Astrocyte (in vitro differentiated cells and primary cell): ENCODE measurements around the gene TAF4. TPM values are rescaled to one million over a fixed set of nuclear protein-coding genes. Genes with fewer than 3 reads are reported as not detected.

ENCODE experiments used
- DNase-seq: peaks from one replicate; pipeline ENCODE4 v3.0.0-alpha.2; 2010; ENCODE audit warnings: low read depth
- FAIRE-seq: peaks from 2 replicates; lab custom pipeline; 2011; peaks lifted over from hg19 to GRCh38; lab: Jason Lieb, UNC
- H2AFZ ChIP-seq: 2 replicates; pipeline ENCODE4 v1.6.0; 2012; ENCODE audit warnings: low read depth, low read length, inconsistent platforms
- H3K27ac ChIP-seq: 2 replicates; pipeline ENCODE4 v1.5.1; 2011; ENCODE audit warnings: low read depth, low read length, inconsistent platforms
- H3K27me3 ChIP-seq: 2 replicates; pipeline ENCODE4 v1.6.0; 2011; ENCODE audit warnings: low read length, inconsistent platforms; ENCODE audit not compliant: insufficient read depth
- H3K36me3 ChIP-seq: 2 replicates; pipeline ENCODE4 v1.5.1; 2011; ENCODE audit warnings: low read length, inconsistent platforms; ENCODE audit not compliant: insufficient read depth
- H3K4me1 ChIP-seq: 2 replicates; pipeline ENCODE4 v1.5.1; 2011; ENCODE audit warnings: low read length, inconsistent platforms; ENCODE audit not compliant: insufficient read depth
- H3K4me2 ChIP-seq: 2 replicates; pipeline ENCODE4 v1.6.0; 2012; ENCODE audit warnings: low read length, inconsistent platforms
- H3K4me3 ChIP-seq: 2 replicates; pipeline ENCODE4 v1.5.1; 2011; ENCODE audit warnings: low read depth, mild to moderate bottlenecking, low read length, inconsistent platforms; ENCODE audit not compliant: insufficient read depth
- H3K79me2 ChIP-seq: 2 replicates; pipeline ENCODE4 v1.6.0; 2012; ENCODE audit warnings: mild to moderate bottlenecking, low read length, inconsistent platforms; ENCODE audit not compliant: insufficient read depth
- H3K9ac ChIP-seq: 2 replicates; pipeline ENCODE4 v1.6.0; 2012; ENCODE audit warnings: mild to moderate bottlenecking, low read length, inconsistent platforms
- H3K9me3 ChIP-seq: 2 replicates; pipeline ENCODE4 v1.5.1; 2012; ENCODE audit warnings: low read depth, mild to moderate bottlenecking, low read length, inconsistent platforms; ENCODE audit not compliant: insufficient read depth
- H4K20me1 ChIP-seq: 2 replicates; pipeline ENCODE4 v1.6.0; 2012; ENCODE audit warnings: low read length, inconsistent platforms; ENCODE audit not compliant: insufficient read depth
- H3K27ac Mint-ChIP-seq: one replicate; pipeline ENCODE4 v1.8.0; 2021; ENCODE audit warnings: mild to moderate bottlenecking, mixed read lengths; ENCODE audit not compliant: unreplicated experiment
- H3K27me3 Mint-ChIP-seq: one replicate; pipeline ENCODE4 v1.8.0; 2021; ENCODE audit warnings: low read depth, mixed read lengths; ENCODE audit not compliant: unreplicated experiment
- H3K36me3 Mint-ChIP-seq: one replicate; pipeline ENCODE4 v1.8.0; 2021; ENCODE audit warnings: low read depth, mixed read lengths; ENCODE audit not compliant: unreplicated experiment
- H3K4me1 Mint-ChIP-seq: one replicate; pipeline ENCODE4 v1.8.0; 2021; ENCODE audit warnings: low read depth, mixed read lengths; ENCODE audit not compliant: unreplicated experiment
- H3K4me3 Mint-ChIP-seq: one replicate; pipeline ENCODE4 v1.8.0; 2021; ENCODE audit warnings: mild to moderate bottlenecking, moderate library complexity, mixed read lengths; ENCODE audit not compliant: unreplicated experiment
- H3K9me3 Mint-ChIP-seq: one replicate; pipeline ENCODE4 v1.8.0; 2021; ENCODE audit warnings: mild to moderate bottlenecking, mixed read lengths; ENCODE audit not compliant: unreplicated experiment
- EZH2 ChIP-seq: IDR thresholded peaks from 2 replicates; pipeline ENCODE4 v1.6.1; 2012; ENCODE audit warnings: mild to moderate bottlenecking, low read length, inconsistent platforms; ENCODE audit not compliant: insufficient read depth
- total RNA-seq: library from RNA; stranded (reverse); gene quantifications from 2 replicates; pipeline ENCODE4 v1.2.1, GENCODE V29; 2021
- TF ChIP-seq, protein P1 (sequence below): IDR thresholded peaks from 2 replicates; pipeline ENCODE4 v1.5.1; 2011; ENCODE audit warnings: low read depth, mild to moderate bottlenecking, inconsistent platforms, low read length, moderate library complexity; ENCODE audit not compliant: insufficient read depth

The TAF4 gene
- total RNA-seq, 1 donor from 2014 or later: 11.8 TPM

DNA sequence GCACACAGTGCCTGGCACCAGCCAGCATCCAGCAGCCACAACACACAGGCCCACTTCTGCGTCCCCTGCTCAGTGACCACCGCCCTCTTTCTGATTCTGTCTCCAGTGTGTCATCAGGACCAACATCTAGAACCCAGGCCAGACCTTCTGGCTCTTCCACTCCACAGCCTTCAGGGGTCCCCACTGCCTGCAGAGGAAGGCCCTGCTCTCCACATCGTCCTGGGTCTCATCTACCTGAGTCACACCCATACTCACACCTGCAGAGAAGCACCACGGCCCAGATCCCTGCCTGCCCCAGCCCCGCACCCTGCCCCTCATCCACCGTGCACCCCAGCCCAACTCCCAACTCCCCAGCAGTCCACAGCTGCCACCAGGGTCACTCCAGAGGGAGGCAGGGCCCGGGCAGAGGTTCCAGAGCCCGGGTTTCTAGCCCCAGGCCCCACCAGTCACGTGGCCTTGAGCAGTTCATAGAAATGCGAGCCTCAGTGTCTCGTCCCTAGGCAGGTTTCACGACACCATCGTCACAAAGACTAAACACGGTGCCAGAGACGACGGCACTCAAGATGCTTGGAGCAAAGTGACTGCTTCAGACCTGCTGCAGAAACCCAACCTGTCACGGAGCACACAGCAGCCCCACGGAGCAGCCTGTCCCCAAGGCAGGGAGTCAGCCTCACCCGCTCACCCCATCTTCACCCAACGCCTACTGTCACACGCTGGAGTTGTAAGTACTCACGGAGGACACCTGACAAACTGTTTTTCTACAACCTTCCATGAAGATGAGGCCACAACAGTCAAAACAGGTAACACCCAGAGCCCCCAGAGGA, 16.1 kb downstream of the TAF4 start:
- no peaks in the 10 kb centered on the region for H3K9me3 ChIP-seq
- Mint-ChIP-seq H3K27me3 (no peaks in the 10 kb centered on the region), H3K36me3 (peaks cover 2% of the 10 kb centered on the region), H3K9me3 (no peaks in the 10 kb centered on the region), H3K27ac (no peak overlapping the region), H3K4me1 (peaks cover 7% of the 10 kb centered on the region), H3K4me3 (no peak overlapping the region)
- no peak overlapping the region for H3K9ac ChIP-seq
- H4K20me1 ChIP-seq: peaks cover 98% of the 10 kb centered on the region
- no peaks in the 10 kb centered on the region for H3K27me3 ChIP-seq
- no peak for FAIRE-seq
- no peak overlapping the region for H3K4me2 ChIP-seq
- H3K36me3 ChIP-seq: no peaks in the 10 kb centered on the region
- no peak overlapping the region for H2AFZ ChIP-seq
- no peak overlapping the region for H3K4me3 ChIP-seq
- TF ChIP-seq, protein P1, sequence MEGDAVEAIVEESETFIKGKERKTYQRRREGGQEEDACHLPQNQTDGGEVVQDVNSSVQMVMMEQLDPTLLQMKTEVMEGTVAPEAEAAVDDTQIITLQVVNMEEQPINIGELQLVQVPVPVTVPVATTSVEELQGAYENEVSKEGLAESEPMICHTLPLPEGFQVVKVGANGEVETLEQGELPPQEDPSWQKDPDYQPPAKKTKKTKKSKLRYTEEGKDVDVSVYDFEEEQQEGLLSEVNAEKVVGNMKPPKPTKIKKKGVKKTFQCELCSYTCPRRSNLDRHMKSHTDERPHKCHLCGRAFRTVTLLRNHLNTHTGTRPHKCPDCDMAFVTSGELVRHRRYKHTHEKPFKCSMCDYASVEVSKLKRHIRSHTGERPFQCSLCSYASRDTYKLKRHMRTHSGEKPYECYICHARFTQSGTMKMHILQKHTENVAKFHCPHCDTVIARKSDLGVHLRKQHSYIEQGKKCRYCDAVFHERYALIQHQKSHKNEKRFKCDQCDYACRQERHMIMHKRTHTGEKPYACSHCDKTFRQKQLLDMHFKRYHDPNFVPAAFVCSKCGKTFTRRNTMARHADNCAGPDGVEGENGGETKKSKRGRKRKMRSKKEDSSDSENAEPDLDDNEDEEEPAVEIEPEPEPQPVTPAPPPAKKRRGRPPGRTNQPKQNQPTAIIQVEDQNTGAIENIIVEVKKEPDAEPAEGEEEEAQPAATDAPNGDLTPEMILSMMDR: no peak
- no peak for TF ChIP-seq EZH2
- no peak overlapping the region for H3K27ac ChIP-seq
- H3K79me2 ChIP-seq: peaks cover 96% of the 10 kb centered on the region
- no peak for DNase-seq
- no peaks in the 10 kb centered on the region for H3K4me1 ChIP-seq

DNA sequence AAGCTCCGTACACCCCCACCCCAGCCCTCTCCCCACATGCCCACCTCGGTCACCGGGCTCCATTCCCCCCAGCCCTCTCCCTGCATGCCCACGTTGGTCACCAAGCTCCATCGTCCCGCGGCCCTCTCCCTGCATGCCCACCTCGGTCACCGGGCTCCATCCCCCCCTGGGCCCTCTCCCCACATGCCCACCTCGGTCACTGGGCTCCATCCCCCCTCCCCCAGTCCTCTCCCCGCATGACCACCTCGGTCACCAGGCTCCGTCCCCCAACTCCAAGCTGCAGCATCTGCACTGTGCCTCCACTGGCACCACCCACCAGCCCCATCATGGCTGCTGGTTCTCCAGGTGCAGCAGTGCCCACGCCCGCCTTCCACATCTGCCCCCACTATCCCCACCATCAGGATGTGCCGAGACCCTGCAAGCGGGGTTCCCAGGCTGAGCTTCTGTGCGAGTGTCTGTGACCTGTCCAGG, 16.8 kb downstream of the TAF4 start:
- Histone ChIP-seq H3K4me1 (no peaks in the 10 kb centered on the region), H3K4me3 (no peak overlapping the region), H3K9ac (no peak overlapping the region), H3K27me3 (no peaks in the 10 kb centered on the region), H3K9me3 (no peaks in the 10 kb centered on the region), H3K27ac (no peak overlapping the region), H3K36me3 (no peaks in the 10 kb centered on the region), H3K79me2 (peaks cover 96% of the 10 kb centered on the region), H4K20me1 (peaks cover 96% of the 10 kb centered on the region), H3K4me2 (no peak overlapping the region), H2AFZ (no peak overlapping the region)
- DNase-seq (no peak), FAIRE-seq (no peak)
- H3K36me3 Mint-ChIP-seq: no peaks in the 10 kb centered on the region
- H3K9me3 Mint-ChIP-seq: no peaks in the 10 kb centered on the region
- peaks cover 5% of the 10 kb centered on the region for H3K4me1 Mint-ChIP-seq
- no peak overlapping the region for H3K27ac Mint-ChIP-seq
- H3K27me3 Mint-ChIP-seq: no peaks in the 10 kb centered on the region
- TF ChIP-seq, protein P1: no peak
- TF ChIP-seq EZH2: no peak
- no peak overlapping the region for H3K4me3 Mint-ChIP-seq

DNA sequence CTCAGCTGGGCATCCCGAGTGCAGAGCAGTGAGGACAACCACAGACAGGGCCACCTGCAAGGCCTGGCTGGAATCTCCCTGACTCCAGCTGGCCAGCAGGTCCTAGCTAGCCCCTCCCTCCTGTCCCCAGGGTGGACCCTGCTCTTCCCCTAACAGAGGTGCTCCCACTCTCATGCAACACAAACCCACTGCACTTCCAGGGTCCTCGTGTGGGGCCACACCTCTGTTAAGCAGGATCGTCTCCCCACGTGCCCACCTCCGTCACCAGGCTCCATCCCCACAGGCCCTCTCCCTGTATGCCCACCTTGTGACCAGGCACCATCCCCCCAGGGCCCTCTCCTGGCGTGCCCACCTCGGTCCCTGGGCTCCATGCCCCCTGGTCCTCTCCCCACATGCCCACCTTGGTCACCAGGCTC, 17.3 kb downstream of the TAF4 start:
- DNase-seq: no peak
- Histone ChIP-seq H3K4me1 (no peaks in the 10 kb centered on the region), H3K4me3 (no peak overlapping the region), H4K20me1 (peaks cover 96% of the 10 kb centered on the region), H2AFZ (no peak overlapping the region), H3K27ac (no peak overlapping the region), H3K9ac (no peak overlapping the region), H3K27me3 (no peaks in the 10 kb centered on the region), H3K36me3 (no peaks in the 10 kb centered on the region), H3K79me2 (peaks cover 96% of the 10 kb centered on the region), H3K4me2 (no peak overlapping the region), H3K9me3 (no peaks in the 10 kb centered on the region)
- Mint-ChIP-seq H3K27me3 (no peaks in the 10 kb centered on the region), H3K27ac (no peak overlapping the region), H3K4me1 (peaks cover 8% of the 10 kb centered on the region), H3K4me3 (no peak overlapping the region), H3K36me3 (no peaks in the 10 kb centered on the region), H3K9me3 (no peaks in the 10 kb centered on the region)
- TF ChIP-seq, protein P1: no peak
- no peak for TF ChIP-seq EZH2
- FAIRE-seq: no peak
